Peyer's patch (tissue), 4 donors: ENCODE data around the gene TMSB15C. TPM values are rescaled to one million over a fixed set of nuclear protein-coding genes. Genes with fewer than 3 reads are reported as not detected.

ENCODE experiments used
- DNase-seq, 3 donors: peaks; one replicate each; pipeline ENCODE4 v3.0.0-alpha.2; 2017 to 2019
- H3K27ac ChIP-seq, 4 donors: fragments of 200-600 bp; sonication (generic); one replicate each; pipeline ENCODE4 v1.5.1; 2016 to 2019
- H3K27me3 ChIP-seq, 2 donors: fragments of 200-600 bp; sonication (generic); one replicate each; pipeline ENCODE4 v1.5.1; 2019
- H3K36me3 ChIP-seq, 3 donors: fragments of 200-600 bp; sonication (generic); one replicate each; pipeline ENCODE4 v1.5.1; 2016 to 2019
- H3K4me1 ChIP-seq, 4 donors: fragments of 200-600 bp; sonication (generic); one replicate each; pipeline ENCODE4 v1.5.1; 2016 to 2019
- H3K4me3 ChIP-seq, 4 donors: fragments of 200-600 bp; sonication (generic); 1 replicate in 3 of 4; 2 replicates in 1 of 4; pipeline ENCODE4 v1.5.1; 2016 to 2019; ENCODE audit warnings: mild to moderate bottlenecking in 1 of 4
- H3K9me3 ChIP-seq, 4 donors: fragments of 200-600 bp; sonication (generic); one replicate each; pipeline ENCODE4 v1.5.1; 2016 to 2019; ENCODE audit warnings: mild to moderate bottlenecking in 1 of 4
- CTCF ChIP-seq, 6 experiments: fragments of 450-650 bp in 4 of 6; fragments of 200-600 bp in 2 of 6; sonication (generic) in 1 of 6; IDR thresholded peaks; one replicate each; pipeline ENCODE4 v1.5.1; 2017 to 2019; ENCODE audit warnings: antibody characterized with exemption in 6 of 6, mild to moderate bottlenecking in 3 of 6, moderate library complexity in 1 of 6
- POLR2A ChIP-seq, 2 donors: fragments of 450-650 bp; IDR thresholded peaks; one replicate each; pipeline ENCODE4 v1.5.1; 2017; ENCODE audit warnings: antibody characterized with exemption in 2 of 2, mild to moderate bottlenecking in 2 of 2, moderate library complexity in 2 of 2
- total RNA-seq, 4 donors: library from RNA; depleted of rRNA; stranded (reverse); fragments of >200 nt; gene quantifications; one replicate each; pipeline ENCODE4 v1.1.0, GENCODE V29; 2016

The TMSB15C gene
- total RNA-seq, 4 donors from 2014 or later, result 0.67 to 3.2 (median 1.6) TPM

GRCh38 chrX:104047171-104047570 lies 28.9 kb downstream of the TMSB15C start:
- DNase-seq, result no peak
- no peak overlapping the region for H3K4me3 ChIP-seq
- TF ChIP-seq CTCF (IDR thresholded peaks at IDR 0.05) (no peak), POLR2A (IDR thresholded peaks at IDR 0.05) (no peak)
- no peaks in the 10 kb centered on the region for H3K9me3 ChIP-seq
- no peaks in the 10 kb centered on the region for H3K27me3 ChIP-seq
- H3K36me3 ChIP-seq, result no peaks in the 10 kb centered on the region
- H3K27ac ChIP-seq, result no peak overlapping the region
- H3K4me1 ChIP-seq, result no peaks in the 10 kb centered on the region

GRCh38 chrX:104045642-104046041 lies 30.4 kb downstream of the TMSB15C start:
- H3K27me3 ChIP-seq, result no peaks in the 10 kb centered on the region
- DNase-seq, result no peak
- H3K4me1 ChIP-seq, result no peaks in the 10 kb centered on the region
- no peaks in the 10 kb centered on the region for H3K36me3 ChIP-seq
- no peaks in the 10 kb centered on the region for H3K9me3 ChIP-seq
- TF ChIP-seq CTCF (IDR thresholded peaks at IDR 0.05), result no peak
- no peak for TF ChIP-seq POLR2A (IDR thresholded peaks at IDR 0.05)
- no peak overlapping the region for H3K4me3 ChIP-seq
- H3K27ac ChIP-seq, result no peak overlapping the region

DNA sequence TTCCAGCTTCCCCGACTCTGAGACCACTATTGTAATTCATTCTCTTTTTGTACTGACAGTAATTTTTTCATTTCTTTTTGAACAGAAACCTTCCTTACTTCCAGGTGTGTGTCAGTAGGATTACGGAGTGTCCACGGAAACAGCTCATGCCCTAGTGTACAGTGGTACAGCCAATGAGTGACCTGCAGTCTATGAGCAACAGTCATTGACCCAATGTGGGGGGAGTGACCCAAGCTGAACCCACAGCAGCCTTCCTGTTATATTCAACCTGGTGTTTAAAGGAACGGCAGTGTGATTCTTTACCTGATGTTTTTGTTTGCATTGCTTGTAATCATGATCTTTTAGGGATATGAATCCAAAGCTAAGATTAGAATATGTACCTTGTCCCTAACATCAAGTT lies 35.0 kb downstream of the TMSB15C start:
- TF ChIP-seq CTCF (IDR thresholded peaks at IDR 0.05) (no peak), POLR2A (IDR thresholded peaks at IDR 0.05) (no peak)
- Histone ChIP-seq H3K27ac (no peak overlapping the region), H3K36me3 (no peaks in the 10 kb centered on the region), H3K27me3 (no peaks in the 10 kb centered on the region), H3K4me3 (no peak overlapping the region), H3K4me1 (no peaks in the 10 kb centered on the region), H3K9me3 (no peaks in the 10 kb centered on the region)
- no peak for DNase-seq

DNA sequence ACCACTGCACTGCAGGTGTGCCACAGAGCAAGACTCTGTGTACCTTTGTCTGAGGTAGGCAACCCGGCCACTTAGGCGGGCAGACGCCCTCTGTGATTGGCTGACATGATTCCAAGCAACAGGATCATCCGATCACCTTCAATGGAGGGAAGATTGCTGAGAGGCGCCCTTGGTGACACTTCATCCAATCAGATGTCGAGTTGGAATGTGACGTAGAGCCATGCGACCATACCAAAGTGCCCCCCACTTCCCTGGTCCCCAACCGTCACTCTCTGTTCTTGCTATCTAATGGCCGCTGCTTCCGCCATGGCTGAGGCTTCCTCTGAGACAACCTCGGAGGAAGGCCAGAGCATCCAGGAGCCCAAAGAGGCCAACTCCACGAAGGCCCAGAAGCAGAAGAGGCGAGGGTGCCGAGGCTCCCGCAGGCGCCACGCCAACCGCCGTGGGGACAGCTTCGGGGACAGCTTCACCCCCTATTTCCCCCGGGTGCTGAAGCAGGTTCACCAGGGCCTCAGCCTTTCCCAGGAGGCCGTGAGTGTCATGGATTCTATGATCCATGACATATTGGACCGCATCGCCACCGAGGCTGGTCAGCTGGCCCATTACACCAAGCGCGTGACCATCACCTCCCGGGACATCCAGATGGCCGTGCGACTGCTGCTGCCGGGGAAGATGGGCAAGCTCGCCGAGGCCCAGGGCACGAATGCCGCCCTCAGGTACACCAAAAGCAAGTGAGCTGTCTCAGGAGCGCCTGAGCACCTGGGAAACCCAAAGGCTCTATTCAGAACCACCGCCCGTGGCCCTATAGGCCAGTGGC lies 36.1 kb downstream of the TMSB15C start, which contains the start of gene H2BW2:
TSS of gene H2BW2 (plus strand) at position 268 of the 817 bp plus-strand sequence. CDS start at position 307, 39 bp downstream.
- TF ChIP-seq POLR2A (IDR thresholded peaks at IDR 0.05) (no peak), CTCF (IDR thresholded peaks at IDR 0.05) (no peak)
- H3K4me3 ChIP-seq, result no peak within 1 kb of the TSS
- no peaks in the 10 kb centered on the region for H3K36me3 ChIP-seq
- DNase-seq, result no peak
- no peaks in the 10 kb centered on the region for H3K27me3 ChIP-seq
- H3K27ac ChIP-seq, result no peak within 1 kb of the TSS
- no peaks in the 10 kb centered on the region for H3K4me1 ChIP-seq
- H3K9me3 ChIP-seq, result no peaks in the 10 kb centered on the region

Other genes with a start within 250 kb of the TMSB15C start
- 1 to 10 TPM in 2 of 4 donors, under 1 TPM in 1, not detected in 1; 0.35 to 1.2 (median 1.0) TPM for gene RAB9B, start 244.0 kb downstream of the TMSB15C start, total RNA-seq
- 1 to 10 TPM in 2 of 4 donors, under 1 TPM in 1, not detected in 1; 0.54 to 9.1 (median 1.0) TPM for gene TMSB15B, start 113.6 kb downstream of the TMSB15C start, total RNA-seq
- not detected for gene H2BW1, start 62.5 kb downstream of the TMSB15C start, total RNA-seq
- gene H2BW2, start 36.3 kb downstream of the TMSB15C start, total RNA-seq, result not detected
- gene ZCCHC18, start 36.3 kb upstream of the TMSB15C start, total RNA-seq, result 1 to 10 TPM in 1 of 4 donors, under 1 TPM in 1, not detected in 2; 0.80 to 8.3 TPM
- gene SLC25A53, start 80.8 kb upstream of the TMSB15C start, total RNA-seq, result 10 to 100 TPM in 1 of 4 donors, 1 to 10 TPM in 3; 8.1 to 11.3 (median 9.6) TPM
- gene FAM199X, start 90.2 kb upstream of the TMSB15C start, total RNA-seq, result 10 to 100 TPM in 2 of 4 donors, 1 to 10 TPM in 2; 9.1 to 17.9 (median 13.8) TPM
- not detected for gene ESX1, start 178.7 kb upstream of the TMSB15C start, total RNA-seq